Measurements from ENCODE around the gene LIPG. TPM values are rescaled to one million over a fixed set of nuclear protein-coding genes. Genes with fewer than 3 reads are reported as not detected.

The LIPG gene
- total and polyA plus RNA-seq, 2 of the 13 experiments (the other 11 are each of a cell fraction or from before 2014, with no cell fraction given): 0.96 to 10.8 TPM

- no peak for TF ChIP-seq ZNF280D (CRISPR knock-in tag; IDR thresholded peaks at IDR 0.05)
- no peak for TF ChIP-seq HNRNPL (IDR thresholded peaks at IDR 0.05; ENCODE audit: low read depth, low read length)
- TF ChIP-seq HNRNPLL (IDR thresholded peaks at IDR 0.05; ENCODE audit: low read depth, low read length, poor library complexity, severe bottlenecking): no peak
- no peak for TF ChIP-seq ZNF850 (CRISPR knock-in tag; conservative IDR thresholded peaks at IDR 0.05)
- TF ChIP-seq MTF2 (CRISPR knock-in tag; IDR thresholded peaks at IDR 0.05; ENCODE audit: borderline replicate concordance): no peak
- TF ChIP-seq ZSCAN21 (CRISPR knock-in tag; IDR thresholded peaks at IDR 0.05; ENCODE audit: borderline replicate concordance): no peak
- TF ChIP-seq ZBTB40 (IDR thresholded peaks at IDR 0.05): peak; percentile 58
- peak; percentile 96 for TF ChIP-seq ZBTB40 (CRISPR knock-in tag; IDR thresholded peaks at IDR 0.05)
- H3K9me3 ChIP-seq (ENCODE audit: low read length): no peaks in the 10 kb centered on the region
- CTCF ChIA-PET (ENCODE audit: low intra/inter-chr PET ratio, low total read pairs): no interaction called here
- FAIRE-seq (no peak), ATAC-seq (no peak), DNase-seq (ENCODE audit: low spot score) (no peak)
- H3K4me1 ChIP-seq (ENCODE audit: insufficient read depth, low read length): peaks cover 4% of the 10 kb centered on the region
- no peak overlapping the region for H2AFZ ChIP-seq (ENCODE audit: low read length)
- 89% methylated on average over 1 of the region's 1 CpG for WGBS (ENCODE audit: low lambda C conversion rate)
- BruUV-seq (replicated peaks): no TSS peak
- no peak overlapping the region for H3K4me2 ChIP-seq (ENCODE audit: low read depth, low read length)
- H4K20me1 ChIP-seq (ENCODE audit: insufficient read depth, low read length): no peaks in the 10 kb centered on the region
- POLR2A ChIA-PET: no interaction called here
- intact Hi-C loops (cut with micrococcal nuclease; ENCODE audit: unreplicated experiment) (no loop called here), in situ Hi-C loops (cut with HindIII; ENCODE audit: extremely low pct_ligation_motif_present, low pct_unique_long_range_greater_than_20kb) (no loop called here)
- H3K36me3 ChIP-seq (replicated peaks in 1 of 2; ENCODE audit: control insufficient read depth in 1 of 2, insufficient read depth in 2 of 2, low read length in 2 of 2): no peaks in the 10 kb centered on the region
- H3K79me2 ChIP-seq (ENCODE audit: insufficient read depth, low read length): no peaks in the 10 kb centered on the region
- H3K27ac ChIP-seq (ENCODE audit: extremely low read length, insufficient read depth, low read length): no peak overlapping the region
- no peak overlapping the region for H3K4me3 ChIP-seq (replicated peaks in 1 of 3; ENCODE audit: insufficient read depth in 1 of 3, low read depth in 2 of 3, low read length in 3 of 3)
- no peaks in the 10 kb centered on the region for H3K27me3 ChIP-seq (ENCODE audit: control insufficient read depth in 1 of 2, insufficient read depth in 2 of 2, low read length in 2 of 2)
- no peak overlapping the region for H3K9ac ChIP-seq (ENCODE audit: insufficient read depth, low read depth, low read length)
These were observed 18.4 kb downstream of the LIPG start for GRCh38 chr18:49580279-49580678.
